GM12878 (cell line): ENCODE results near the gene FBLN5. TPM values are rescaled to one million over a fixed set of nuclear protein-coding genes. Genes with fewer than 3 reads are reported as not detected.
A peak's percentile ranks its signal among the peaks of the same experiment; 100 is the strongest.

Experiments
- ATAC-seq: fragments of 200-7000 bp; cut with Tn5 transposase; 3 replicates; pipeline ENCODE4 v1.9.1; 2020; ENCODE audit warnings: mild to moderate bottlenecking, moderate library complexity
- BruUV-seq: library from RNA; stranded (reverse); fragments of 400-500 nt; replicated peaks from 2 replicates; lab custom pipeline; 2021; lab: Mats Ljungman, UMichigan
- CTCF ChIA-PET: fragments of 300-600 bp; sonication (Branson Sonifier 250); formaldehyde crosslinking; extraction: SDS; loops from one replicate; lab custom pipeline; 2021; ENCODE audit warnings: inconsistent platforms; lab: Yijun Ruan, JAX
- POLR2A ChIA-PET: fragments of 350-600 bp; formaldehyde crosslinking; extraction: SDS; loops from one replicate; lab custom pipeline; 2021; ENCODE audit warnings: inconsistent platforms; lab: Charles Lee
- RAD21 ChIA-PET: fragments of 300-600 bp; sonication (Branson Sonifier 250); formaldehyde crosslinking; loops from one replicate; lab custom pipeline; 2023; ENCODE audit warnings: antibody characterized with exemption; ENCODE audit not compliant: unreplicated experiment; lab: Charles Lee
- SMC1A ChIA-PET: fragments of 300-600 bp; sonication (Branson Sonifier 250); formaldehyde crosslinking; loops from one replicate; lab custom pipeline; 2023; ENCODE audit not compliant: unreplicated experiment, uncharacterized antibody; lab: Charles Lee
- DNase-seq: peaks from one replicate; pipeline ENCODE4 v3.0.0-alpha.2; 2011; ENCODE audit warnings: low read depth, low spot score
- FAIRE-seq: peaks from 3 replicates; lab custom pipeline; 2011; peaks lifted over from hg19 to GRCh38; lab: Jason Lieb, UNC
- H2AFZ ChIP-seq: 2 replicates; pipeline ENCODE4 v1.6.0; 2011; ENCODE audit warnings: low read depth, low read length, control low read depth; ENCODE audit not compliant: control insufficient read depth
- H3K27ac ChIP-seq: 2 replicates; pipeline ENCODE4 v1.5.1; 2011; ENCODE audit warnings: control low read depth; ENCODE audit not compliant: control insufficient read depth, insufficient read depth
- H3K27me3 ChIP-seq, 2 experiments: replicated peaks in 1 of 2; 2 replicates each; pipeline versions ENCODE4 v1.6.0 to v1.6.1; 2011; ENCODE audit warnings: low read length in 1 of 2; ENCODE audit not compliant: control insufficient read depth in 2 of 2, insufficient read depth in 2 of 2
- H3K36me3 ChIP-seq, 2 experiments: 2 replicates each; pipeline ENCODE4 v1.5.1; 2011; ENCODE audit warnings: low read length in 1 of 2; ENCODE audit not compliant: control insufficient read depth in 2 of 2, insufficient read depth in 2 of 2
- H3K4me1 ChIP-seq: 2 replicates; pipeline ENCODE4 v1.6.1; 2011; ENCODE audit warnings: mild to moderate bottlenecking, low read length, moderate library complexity, mixed read lengths; ENCODE audit not compliant: control insufficient read depth, insufficient read depth
- H3K4me2 ChIP-seq: 2 replicates; pipeline ENCODE4 v1.6.0; 2011; ENCODE audit warnings: control low read depth; ENCODE audit not compliant: control insufficient read depth, insufficient read depth
- H3K4me3 ChIP-seq: fragments of 200-600 bp; sonication (generic); 2 replicates; pipeline ENCODE4 v1.5.1; 2016
- H3K79me2 ChIP-seq: 2 replicates; pipeline ENCODE4 v1.6.0; 2011; ENCODE audit warnings: low read length; ENCODE audit not compliant: control insufficient read depth, insufficient read depth
- H3K9ac ChIP-seq: 2 replicates; pipeline ENCODE4 v1.8.0; 2011; ENCODE audit warnings: low read length, control low read depth, mixed read lengths; ENCODE audit not compliant: control insufficient read depth, insufficient read depth
- H3K9me3 ChIP-seq: replicated peaks from 3 replicates; pipeline ENCODE4 v1.5.1; 2011; ENCODE audit warnings: mild to moderate bottlenecking, low read length; ENCODE audit not compliant: control insufficient read depth, insufficient read depth
- H4K20me1 ChIP-seq: 2 replicates; pipeline ENCODE4 v1.6.0; 2011; ENCODE audit not compliant: control insufficient read depth, insufficient read depth
- CTCF ChIP-seq, 3 experiments: IDR thresholded peaks in 2 of 3; conservative IDR thresholded peaks in 1 of 3; 2 replicates each; pipeline ENCODE4 v1.5.1; 2011; ENCODE audit warnings: low read depth in 3 of 3, low read length in 3 of 3, mild to moderate bottlenecking in 3 of 3, control low read depth in 2 of 3, moderate library complexity in 2 of 3, inconsistent platforms in 1 of 3, mixed read lengths in 1 of 3; ENCODE audit not compliant: control insufficient read depth in 2 of 3, insufficient read depth in 1 of 3; ENCODE audit errors: extremely low read depth in 1 of 3
- HSF1 ChIP-seq: fragments of 150-350 bp; IDR thresholded peaks from 2 replicates; pipeline ENCODE4 v1.6.1; 2014; ENCODE audit warnings: mild to moderate bottlenecking, low read depth, low read length
- SP1 ChIP-seq: IDR thresholded peaks from one replicate; pipeline ENCODE4 v1.6.1; 2011; ENCODE audit warnings: low read depth, low read length
- WGBS: methylation state at CpG from one replicate; pipeline ENCODE4 v1.1.6; 2016; ENCODE audit warnings: low lambda C conversion rate; ENCODE audit not compliant: insufficient replicate concordance, insufficient coverage; ENCODE audit errors: missing lambda C conversion rate; 5-methylcytosine and 5-hydroxymethylcytosine counted together
- in situ Hi-C: fragments of 300-500 bp; cut with MboI; formaldehyde crosslinking; loops from 9 replicates; pipeline ENCODE4 v1.14.3; 2018; ENCODE audit warnings: mixed read lengths
- intact Hi-C: fragments of 100-400 bp; cut with micrococcal nuclease; formaldehyde crosslinking; loops from one replicate; pipeline ENCODE4 v1.14.2; 2022; ENCODE audit not compliant: unreplicated experiment
- polyA plus RNA-seq, 11 experiments: library from polyadenylated mRNA; depleted of rRNA in 4 of 11; unstranded in 6 of 11; stranded (reverse) in 5 of 11; fragments of >200 nt; fragmentation: Nextera tagmentation in 4 of 11; fragmentation: Illumina TruSeq in 1 of 11; extraction: Ambion mirVana in 4 of 11; extraction: Trizol in 1 of 11; gene quantifications; 1 replicate in 1 of 11; 2 replicates in 10 of 11; pipeline versions ENCODE4 v1.2.1 to v1.2.3, GENCODE V29; 2011 to 2016; ENCODE audit warnings: inconsistent platforms in 2 of 11, missing spikeins in 2 of 11, low read depth in 1 of 11
- total RNA-seq, 4 experiments: library from RNA; depleted of rRNA in 3 of 4; stranded (reverse); fragments of >200 nt in 3 of 4; fragmentation: Illumina TruSeq in 1 of 4; extraction: Trizol in 1 of 4; gene quantifications; 2 replicates each; pipeline versions ENCODE4 v1.2.1 to v1.2.3, GENCODE V29; 2013 to 2021

FBLN5 gene
- total and polyA plus RNA-seq, 10 of the 15 experiments (the other 5 are each of a cell fraction or from before 2014, with no cell fraction given) = 0.03 to 0.64 (median 0.24) TPM

DNA sequence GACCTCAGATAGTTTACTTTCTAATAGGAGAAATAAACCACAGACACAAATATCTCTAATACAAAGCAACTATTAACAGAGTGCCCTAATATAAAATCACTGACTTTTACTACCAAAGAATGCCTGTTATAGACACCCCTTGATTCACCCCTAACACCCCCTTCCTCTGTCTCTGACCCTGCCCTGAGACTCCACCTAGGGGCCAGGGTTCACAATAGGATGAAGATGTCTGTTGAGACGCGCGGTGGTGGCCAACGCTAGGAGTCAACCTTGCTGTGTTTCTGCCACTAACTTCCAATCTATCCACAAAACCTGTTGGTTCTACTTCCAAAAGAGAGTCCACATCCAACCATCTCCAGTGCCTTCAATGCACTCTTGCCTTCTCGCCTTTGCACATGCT, 69.2 kb downstream of the FBLN5 start:
- in situ Hi-C loops (no loop called here), intact Hi-C loops (no loop called here)
- Histone ChIP-seq H3K4me2 (no peak overlapping the region), H3K9ac (no peak overlapping the region), H3K4me3 (no peak overlapping the region), H3K27me3 (no peaks in the 10 kb centered on the region), H3K4me1 (peaks cover 12% of the 10 kb centered on the region), H3K27ac (no peak overlapping the region), H3K36me3 (no peaks in the 10 kb centered on the region), H3K9me3 (no peaks in the 10 kb centered on the region), H4K20me1 (no peaks in the 10 kb centered on the region), H2AFZ (no peak overlapping the region), H3K79me2 (no peaks in the 10 kb centered on the region)
- TF ChIP-seq SP1 (no peak), HSF1 (no peak), CTCF (IDR thresholded peaks at IDR 0.05 in 2 of 3, conservative IDR thresholded peaks at IDR 0.05 in 1 of 3; ENCODE audit: control insufficient read depth in 2 of 3, extremely low read depth in 1 of 3, insufficient read depth in 1 of 3, low read depth in 3 of 3, low read length in 3 of 3) (0 out of 6 replicates have a peak, but pooled peaks of 1 of the 3 experiments have one; percentile 7)
- ChIA-PET POLR2A (no interaction called here), CTCF (no interaction called here), RAD21 (no interaction called here), SMC1A (no interaction called here)
- BruUV-seq = no TSS peak
- DNase-seq (no peak), ATAC-seq (no peak), FAIRE-seq (no peak)
- 92% methylated on average over 5 of the region's 5 CpGs for WGBS
